DOHH2 (cell line): ENCODE results near the gene MAB21L3.

ENCODE experiments used
- EZH2phosphoT487 ChIP-seq: fragments of 200-600 bp; sonication (generic); IDR thresholded peaks from 2 replicates; pipeline ENCODE4 v1.6.1; 2017; ENCODE audit warnings: borderline replicate concordance, mild to moderate bottlenecking, antibody characterized with exemption, low read length, moderate library complexity, mixed read lengths
- TF ChIP-seq, protein P1 (sequence below): fragments of 200-600 bp; sonication (generic); IDR thresholded peaks from one replicate; pipeline ENCODE4 v1.5.1; 2014; ENCODE audit warnings: antibody characterized with exemption, mild to moderate bottlenecking, low read depth, low read length; ENCODE audit not compliant: poor library complexity, severe bottlenecking

DNA sequence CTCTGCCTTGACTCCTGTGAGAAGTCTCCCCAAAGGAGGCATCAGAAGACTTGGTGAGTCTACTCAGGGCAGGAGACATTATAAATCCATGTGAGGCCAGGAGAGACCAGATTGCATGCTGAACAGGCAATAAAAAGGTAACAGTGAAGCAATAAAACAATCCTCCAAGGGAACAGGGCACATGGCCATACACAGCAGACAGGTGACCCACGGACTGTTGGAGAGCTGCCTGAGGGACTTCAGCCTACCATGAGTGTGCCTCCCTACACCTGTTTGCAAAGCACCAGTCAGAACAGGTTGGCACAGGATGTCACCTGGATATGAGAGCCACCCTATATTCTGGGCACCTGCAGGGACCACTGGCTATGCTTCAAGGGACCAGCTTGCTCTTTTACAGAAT lies 67.6 kb downstream of the MAB21L3 start:
- TF ChIP-seq, protein P1, sequence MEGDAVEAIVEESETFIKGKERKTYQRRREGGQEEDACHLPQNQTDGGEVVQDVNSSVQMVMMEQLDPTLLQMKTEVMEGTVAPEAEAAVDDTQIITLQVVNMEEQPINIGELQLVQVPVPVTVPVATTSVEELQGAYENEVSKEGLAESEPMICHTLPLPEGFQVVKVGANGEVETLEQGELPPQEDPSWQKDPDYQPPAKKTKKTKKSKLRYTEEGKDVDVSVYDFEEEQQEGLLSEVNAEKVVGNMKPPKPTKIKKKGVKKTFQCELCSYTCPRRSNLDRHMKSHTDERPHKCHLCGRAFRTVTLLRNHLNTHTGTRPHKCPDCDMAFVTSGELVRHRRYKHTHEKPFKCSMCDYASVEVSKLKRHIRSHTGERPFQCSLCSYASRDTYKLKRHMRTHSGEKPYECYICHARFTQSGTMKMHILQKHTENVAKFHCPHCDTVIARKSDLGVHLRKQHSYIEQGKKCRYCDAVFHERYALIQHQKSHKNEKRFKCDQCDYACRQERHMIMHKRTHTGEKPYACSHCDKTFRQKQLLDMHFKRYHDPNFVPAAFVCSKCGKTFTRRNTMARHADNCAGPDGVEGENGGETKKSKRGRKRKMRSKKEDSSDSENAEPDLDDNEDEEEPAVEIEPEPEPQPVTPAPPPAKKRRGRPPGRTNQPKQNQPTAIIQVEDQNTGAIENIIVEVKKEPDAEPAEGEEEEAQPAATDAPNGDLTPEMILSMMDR, result no peak
- TF ChIP-seq EZH2phosphoT487, result no peak
